ENCODE measurements around the gene LHX4.

Gene LHX4

GRCh38 chr1:180251526-180252305 is 21.7 kb downstream of the LHX4 start:
- no peak overlapping the region for H3K27ac ChIP-seq
- no peak for TF ChIP-seq CTCF (IDR thresholded peaks at IDR 0.05)
- TF ChIP-seq ZFX (IDR thresholded peaks at IDR 0.05; ENCODE audit: borderline replicate concordance): no peak

GRCh38 chr1:180252638-180253536 is 22.8 kb downstream of the LHX4 start:
- H3K27ac ChIP-seq: no peak overlapping the region
- TF ChIP-seq ZFX (IDR thresholded peaks at IDR 0.05; ENCODE audit: borderline replicate concordance) (no peak), CTCF (IDR thresholded peaks at IDR 0.05) (peak; percentile 94)

GRCh38 chr1:180253585-180254495 is 23.8 kb downstream of the LHX4 start:
- TF ChIP-seq CTCF (IDR thresholded peaks at IDR 0.05) (no peak), ZFX (IDR thresholded peaks at IDR 0.05; ENCODE audit: borderline replicate concordance) (no peak)
- H3K27ac ChIP-seq: no peak overlapping the region

GRCh38 chr1:180254496-180254819 is 24.4 kb downstream of the LHX4 start:
- TF ChIP-seq ZFX (IDR thresholded peaks at IDR 0.05; ENCODE audit: borderline replicate concordance) (no peak), CTCF (IDR thresholded peaks at IDR 0.05) (no peak)
- H3K27ac ChIP-seq: no peak overlapping the region

GRCh38 chr1:180254854-180255253 is 24.8 kb downstream of the LHX4 start:
- TF ChIP-seq CTCF (IDR thresholded peaks at IDR 0.05) (no peak), ZFX (IDR thresholded peaks at IDR 0.05; ENCODE audit: borderline replicate concordance) (no peak)
- H3K27ac ChIP-seq: no peak overlapping the region

- TF ChIP-seq CTCF (IDR thresholded peaks at IDR 0.05) (no peak), ZFX (IDR thresholded peaks at IDR 0.05; ENCODE audit: borderline replicate concordance) (no peak)
- H3K27ac ChIP-seq: no peak overlapping the region
Measured at GRCh38 chr1:180255536-180256340, 25.7 kb downstream of the LHX4 start.
